NB4 (cell line): ENCODE data around the gene PGF.

Source experiments
- CTCF ChIP-seq: IDR thresholded peaks from one replicate; pipeline ENCODE4 v1.5.1; 2012; ENCODE audit warnings: low read depth, low read length
- MAX ChIP-seq: IDR thresholded peaks from 2 replicates; pipeline ENCODE4 v1.6.1; 2011; ENCODE audit warnings: low read depth, low read length
- POLR2A ChIP-seq: IDR thresholded peaks from 2 replicates; pipeline ENCODE4 v1.6.1; 2011; ENCODE audit warnings: mild to moderate bottlenecking; ENCODE audit not compliant: insufficient read length; ENCODE audit errors: extremely low read depth

GRCh38 chr14:74954947-74955228 lies 509 bp downstream of the PGF start:
- TF ChIP-seq POLR2A (no peak), CTCF (no peak), MAX (no peak)
